Measurements from ENCODE around the gene A1CF.

Gene A1CF

DNA sequence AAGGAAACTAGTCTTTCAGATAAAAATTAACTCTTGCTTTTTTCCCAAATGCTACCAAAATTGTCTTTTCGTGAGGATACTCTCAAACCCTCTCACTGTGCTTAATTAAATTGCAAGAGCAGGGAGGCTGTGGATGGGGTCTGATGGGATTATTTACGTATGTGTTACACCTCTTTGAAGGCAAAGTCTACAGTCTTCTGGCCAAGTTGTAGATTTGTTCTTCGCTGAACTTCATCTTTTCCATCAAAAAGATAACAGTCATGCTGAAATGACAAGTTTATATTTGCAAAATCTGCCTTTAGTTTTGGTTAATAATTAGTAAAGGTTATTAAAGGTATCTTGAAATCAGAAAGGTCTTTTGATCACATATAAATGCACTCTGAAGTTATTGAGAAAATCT is 22.7 kb downstream of the A1CF start:
- DNase-seq (ENCODE audit: low read depth in 2 of 2): no peak

DNA sequence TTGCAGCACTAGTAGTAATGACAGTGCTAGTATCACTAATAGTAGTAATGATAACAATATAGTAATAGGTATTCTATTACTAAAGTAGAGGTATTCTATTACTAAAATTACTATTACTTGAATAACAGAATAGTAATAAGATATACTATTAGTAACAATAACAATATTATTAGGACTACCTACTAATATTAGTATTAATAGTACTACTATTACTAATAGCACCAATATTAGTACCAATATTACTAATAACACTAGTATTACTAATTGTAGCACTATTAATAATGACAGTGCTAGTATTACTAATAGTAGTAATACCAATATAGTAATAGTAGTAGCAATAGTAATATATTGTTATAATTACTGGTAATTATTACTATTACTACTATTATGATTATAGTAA is 24.1 kb downstream of the A1CF start:
- no peak for DNase-seq (ENCODE audit: low read depth in 2 of 2)

DNA sequence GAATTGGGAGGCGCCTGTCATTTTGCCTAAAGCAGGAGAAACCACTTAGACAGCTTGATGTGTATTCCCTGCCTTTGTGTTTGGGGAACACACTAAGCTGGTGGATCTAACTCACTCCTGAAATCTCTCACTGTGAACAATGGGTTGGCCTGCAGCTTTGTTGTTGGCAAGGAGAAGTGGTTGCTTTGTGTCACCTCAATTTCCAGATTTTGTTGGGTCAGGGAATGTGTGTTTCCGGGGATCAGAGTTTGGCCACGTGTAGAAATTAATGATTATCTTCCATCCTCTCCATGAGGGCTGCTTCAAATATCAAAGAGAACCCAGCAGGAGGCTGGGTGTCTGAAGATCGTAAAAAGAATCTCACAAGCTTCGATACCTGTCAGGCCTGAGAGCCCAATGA is 27.8 kb downstream of the A1CF start:
- DNase-seq (ENCODE audit: low read depth in 2 of 2): no peak

DNA sequence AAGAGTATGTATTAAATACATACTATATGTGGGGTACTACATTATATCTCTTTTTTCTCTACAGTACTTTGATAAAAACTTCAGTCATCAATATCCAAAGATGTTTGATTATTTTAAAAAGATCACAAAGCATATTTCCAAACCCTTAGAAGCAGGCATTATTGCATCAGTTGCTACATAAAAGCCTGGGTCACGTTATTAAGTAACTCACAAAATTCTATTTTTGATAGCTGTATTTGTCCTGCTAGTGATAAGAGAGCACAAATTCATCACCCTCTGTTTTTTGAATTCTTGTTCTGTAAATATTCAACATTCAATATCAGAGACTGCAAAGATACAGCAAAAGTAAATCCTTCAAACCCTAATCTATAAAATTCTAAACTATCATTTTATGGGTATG is 30.0 kb downstream of the A1CF start:
- DNase-seq (ENCODE audit: low read depth in 2 of 2): no peak

DNA sequence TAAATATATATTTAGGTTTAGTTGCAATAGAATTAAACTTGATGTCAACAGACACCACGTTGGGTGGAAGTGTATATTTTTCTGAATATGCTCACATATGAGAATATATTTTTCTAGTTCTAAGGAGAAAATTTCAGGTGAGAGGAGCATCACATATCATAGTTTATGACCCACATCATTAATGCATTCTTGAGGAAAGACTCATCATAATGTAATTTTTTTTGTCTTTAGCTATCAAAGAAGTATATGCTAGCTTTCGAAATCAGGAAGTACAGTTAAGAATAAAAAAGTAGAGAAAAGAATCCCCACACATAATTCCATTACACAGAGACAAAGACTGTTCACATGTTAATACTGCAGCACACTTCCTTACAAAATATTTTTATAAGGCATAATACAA is 30.4 kb downstream of the A1CF start:
- DNase-seq (ENCODE audit: low read depth in 2 of 2): no peak

DNA sequence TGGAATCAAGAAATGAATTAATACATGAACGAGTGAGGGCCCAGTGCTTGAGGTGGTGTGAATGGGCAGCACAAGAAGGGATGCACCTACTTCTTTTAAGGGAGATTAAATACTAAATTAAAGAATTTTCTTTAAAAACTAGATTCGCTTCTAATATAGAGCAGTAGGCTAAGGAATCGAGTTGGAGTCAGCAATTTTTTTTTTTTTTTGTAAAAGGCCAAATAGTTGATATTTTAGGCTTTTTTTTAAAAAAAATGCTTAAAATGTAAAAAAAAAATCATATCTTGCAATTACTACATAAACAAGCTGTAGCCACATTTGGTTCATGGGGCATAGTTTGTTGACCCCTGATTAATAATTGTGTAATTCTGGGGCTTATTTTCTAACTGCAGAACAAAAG is 31.9 kb downstream of the A1CF start:
- no peak for DNase-seq (ENCODE audit: low read depth in 2 of 2)

DNA sequence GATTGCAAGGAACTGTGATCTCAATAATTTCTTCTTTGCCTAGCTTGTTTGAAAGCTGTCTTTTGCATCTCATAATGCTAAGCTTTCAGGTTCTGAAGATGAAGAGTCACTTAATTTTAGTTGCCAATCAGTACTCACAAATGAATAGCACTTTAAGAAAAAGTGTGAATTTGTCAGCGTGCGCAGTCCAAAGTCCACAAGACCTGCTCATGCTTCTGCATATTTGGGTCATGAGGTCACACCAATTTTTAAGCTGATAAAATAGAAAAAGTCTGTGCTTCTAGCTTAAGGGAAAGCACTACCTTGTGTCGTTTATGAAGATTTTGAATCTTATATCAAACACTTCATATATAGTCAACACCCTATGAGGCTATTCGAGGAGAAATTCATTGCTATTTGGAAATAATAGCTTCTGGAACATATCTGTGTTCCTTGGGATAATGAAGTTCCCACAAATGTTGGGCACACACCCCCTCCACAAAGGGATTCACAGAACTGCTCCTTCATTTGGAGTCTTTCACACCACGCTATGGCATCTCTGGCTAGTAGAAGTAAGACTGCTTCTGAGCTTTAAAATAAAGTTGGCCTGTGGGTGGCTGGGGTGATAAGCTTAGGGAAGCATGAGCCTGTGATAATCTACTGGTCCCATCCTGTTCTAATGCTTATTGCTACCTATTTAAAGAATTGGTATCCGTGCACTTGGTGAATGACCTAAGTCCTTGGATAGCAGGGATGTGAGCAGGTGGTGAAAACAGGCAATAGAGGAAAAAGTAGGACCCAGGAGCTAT is 33.3 kb downstream of the A1CF start:
- DNase-seq (ENCODE audit: low read depth in 2 of 2): no peak

DNA sequence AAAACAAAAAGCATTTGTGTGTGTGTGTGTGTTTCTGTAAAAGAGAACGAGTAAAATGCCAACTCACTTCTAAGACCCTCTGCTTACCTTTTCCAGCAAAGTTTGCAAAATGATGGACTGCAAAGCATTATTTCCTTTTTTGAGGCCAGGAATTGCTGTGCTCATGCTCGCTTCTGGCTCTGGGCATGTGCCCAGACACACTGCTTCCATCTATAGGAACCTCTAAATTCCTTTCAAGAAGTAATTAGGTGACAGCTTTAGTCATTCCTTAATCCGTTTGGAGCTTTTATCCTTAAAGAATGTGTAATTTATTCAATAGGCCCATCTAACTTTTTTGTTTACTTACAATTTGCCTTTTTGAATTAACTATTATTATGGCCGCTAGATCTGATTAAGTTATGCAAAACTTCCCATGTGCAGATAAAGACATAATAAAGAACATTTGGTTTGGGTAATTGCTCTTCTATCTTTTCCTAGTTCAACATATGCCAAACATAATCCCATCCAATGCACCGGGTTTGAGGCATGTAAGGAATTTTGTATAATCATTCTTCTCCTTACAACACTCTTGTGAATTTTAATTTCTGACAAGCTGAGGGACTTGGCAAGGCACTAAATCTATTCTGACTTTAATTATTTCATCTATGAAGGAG is 34.7 kb downstream of the A1CF start:
- DNase-seq (ENCODE audit: low read depth in 2 of 2): peak; percentile 27 to 31

DNA sequence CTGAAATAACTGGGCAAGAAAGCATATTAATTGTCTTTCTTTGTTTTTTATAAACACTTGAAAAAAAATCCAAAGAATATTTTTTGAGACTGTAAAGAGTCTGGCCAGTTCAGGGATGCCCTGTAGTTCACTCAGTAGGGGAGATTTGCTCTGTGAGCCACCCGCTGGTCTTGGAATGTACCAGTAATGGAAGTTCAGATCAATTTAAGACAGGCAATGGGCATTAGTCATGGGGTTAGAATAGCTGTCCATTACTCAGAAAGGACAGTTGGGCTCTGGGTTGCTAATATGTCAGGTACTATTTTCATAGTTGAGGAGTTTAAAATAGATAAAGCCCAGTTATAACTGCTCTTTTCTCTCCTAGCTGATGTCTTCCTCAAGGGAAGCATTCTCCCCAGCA is 38.7 kb downstream of the A1CF start:
- DNase-seq (ENCODE audit: low read depth in 2 of 2): no peak

DNA sequence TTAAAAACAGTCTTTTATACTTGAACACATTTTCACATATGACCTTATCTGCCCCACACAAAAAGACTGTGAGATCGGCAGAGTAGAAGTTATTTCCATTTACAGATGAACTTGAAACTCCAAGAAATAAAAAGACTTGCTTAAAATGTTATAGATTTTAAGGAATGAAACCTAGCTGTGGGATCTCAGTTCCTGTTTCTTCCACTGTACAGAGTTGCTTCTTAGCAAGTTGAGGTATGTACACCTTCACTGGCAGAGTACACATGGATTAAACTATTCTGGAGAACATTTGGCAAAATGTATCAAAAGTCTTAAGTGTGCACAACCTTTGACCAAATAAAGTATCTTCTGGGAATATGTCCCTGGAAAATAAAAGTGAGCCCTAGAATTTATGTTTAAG is 48.3 kb downstream of the A1CF start:
- no peak for DNase-seq (ENCODE audit: low read depth in 2 of 2)

DNA sequence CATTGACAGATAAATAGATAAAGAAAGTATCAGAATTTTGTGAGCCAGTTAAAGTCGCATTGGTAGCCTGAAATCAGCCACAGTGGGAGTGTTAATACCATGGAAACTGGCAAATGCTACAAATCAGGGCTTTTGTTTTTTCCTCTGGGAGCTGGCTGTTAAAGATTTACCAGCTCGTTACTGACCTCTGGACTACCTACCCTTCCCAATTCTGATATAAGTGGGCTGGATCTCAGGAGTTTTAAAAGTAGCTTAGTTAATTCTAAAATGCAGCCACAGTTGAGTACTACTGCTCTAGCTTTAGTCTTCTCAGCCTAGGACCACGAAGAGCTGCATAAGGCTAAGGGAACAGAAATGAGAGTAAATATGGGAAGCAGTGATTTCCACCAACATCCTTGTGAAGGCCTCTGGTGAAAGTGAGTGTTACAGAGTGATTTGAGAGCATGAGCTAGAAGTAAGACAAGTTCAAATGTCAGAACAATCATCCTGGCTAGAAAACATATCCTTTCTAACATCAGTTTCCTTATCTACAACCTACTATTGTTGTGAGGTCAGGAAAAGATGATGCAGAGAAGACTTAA is 53.2 kb downstream of the A1CF start:
- no peak for DNase-seq (ENCODE audit: low read depth in 2 of 2)

DNA sequence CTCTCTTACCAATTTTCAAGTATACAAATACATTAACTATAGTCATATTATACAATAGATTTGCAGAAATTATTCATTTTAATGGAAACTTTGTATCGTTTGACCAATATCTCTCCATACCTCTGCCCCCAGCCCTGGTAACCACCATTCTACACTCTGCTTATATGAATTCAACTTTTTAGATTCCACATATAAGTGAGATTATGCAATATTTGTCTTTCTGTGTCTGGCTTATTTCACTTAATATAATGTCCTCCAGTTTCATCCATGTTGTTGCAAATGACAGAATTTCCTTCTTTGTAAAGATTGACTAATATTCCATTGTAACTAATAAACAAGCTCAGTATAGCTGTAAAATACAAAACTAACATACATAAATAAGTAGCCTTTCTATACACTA is 55.4 kb downstream of the A1CF start:
- no peak for DNase-seq (ENCODE audit: low read depth in 2 of 2)

DNA sequence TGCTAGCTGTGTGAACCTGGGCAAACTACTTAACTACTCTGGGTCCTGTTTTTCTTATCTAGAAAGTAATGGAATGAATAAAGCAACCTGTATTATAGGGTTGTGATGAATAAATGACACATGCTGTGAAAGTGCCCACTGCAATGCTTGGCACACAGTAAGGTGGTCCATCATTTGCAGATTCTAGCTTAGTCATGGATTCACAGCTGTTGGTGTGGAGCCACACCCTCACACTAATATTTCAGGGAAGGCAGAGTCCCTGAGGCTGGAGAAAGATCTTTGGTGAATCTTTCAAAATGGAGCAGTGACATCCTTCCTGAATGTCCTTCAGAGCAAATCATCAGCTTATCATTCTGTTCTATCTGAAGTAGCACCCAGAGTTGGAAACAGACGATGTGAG is 60.6 kb downstream of the A1CF start:
- no peak for DNase-seq (ENCODE audit: low read depth in 2 of 2)

DNA sequence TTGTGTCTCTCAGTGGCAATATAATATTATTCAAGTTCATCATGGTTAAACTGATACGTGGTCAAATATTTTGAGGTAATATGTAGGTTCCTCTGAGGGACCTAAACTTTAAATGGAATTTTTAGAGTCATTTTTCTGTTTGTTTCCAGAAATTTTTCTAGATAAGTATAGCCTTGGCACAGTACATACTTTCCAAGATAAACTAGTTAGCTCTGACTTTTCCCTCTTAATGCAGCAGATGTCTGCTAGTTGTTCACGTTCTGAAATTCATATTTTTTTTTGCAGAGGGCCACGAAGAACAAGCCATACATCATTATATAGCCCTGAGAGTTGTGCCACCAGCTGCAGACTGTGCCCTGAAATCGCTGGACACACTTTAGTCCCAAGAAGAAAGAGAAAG is 61.6 kb downstream of the A1CF start:
- DNase-seq (ENCODE audit: low read depth in 2 of 2): no peak

DNA sequence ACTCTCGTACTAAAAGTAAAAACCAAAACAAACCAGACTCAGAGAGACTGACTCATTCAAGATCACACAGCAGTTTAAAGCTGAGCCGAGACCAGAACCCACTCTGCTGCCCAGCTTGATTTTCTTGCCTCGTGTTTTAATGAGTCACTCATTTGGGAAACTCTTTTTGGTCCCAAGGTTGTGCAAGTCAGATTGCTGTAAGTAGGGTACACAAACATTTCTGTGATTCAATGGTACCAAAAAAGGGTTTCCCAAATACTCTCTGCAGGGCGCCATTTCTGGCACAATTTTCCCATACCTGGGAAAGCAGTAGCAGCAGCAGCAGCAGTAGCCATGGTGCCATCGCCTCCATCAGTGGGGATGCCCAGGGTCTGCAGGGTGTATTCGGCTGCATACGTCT is 75.8 kb downstream of the A1CF start:
- no peak for DNase-seq (ENCODE audit: low read depth in 2 of 2)

DNA sequence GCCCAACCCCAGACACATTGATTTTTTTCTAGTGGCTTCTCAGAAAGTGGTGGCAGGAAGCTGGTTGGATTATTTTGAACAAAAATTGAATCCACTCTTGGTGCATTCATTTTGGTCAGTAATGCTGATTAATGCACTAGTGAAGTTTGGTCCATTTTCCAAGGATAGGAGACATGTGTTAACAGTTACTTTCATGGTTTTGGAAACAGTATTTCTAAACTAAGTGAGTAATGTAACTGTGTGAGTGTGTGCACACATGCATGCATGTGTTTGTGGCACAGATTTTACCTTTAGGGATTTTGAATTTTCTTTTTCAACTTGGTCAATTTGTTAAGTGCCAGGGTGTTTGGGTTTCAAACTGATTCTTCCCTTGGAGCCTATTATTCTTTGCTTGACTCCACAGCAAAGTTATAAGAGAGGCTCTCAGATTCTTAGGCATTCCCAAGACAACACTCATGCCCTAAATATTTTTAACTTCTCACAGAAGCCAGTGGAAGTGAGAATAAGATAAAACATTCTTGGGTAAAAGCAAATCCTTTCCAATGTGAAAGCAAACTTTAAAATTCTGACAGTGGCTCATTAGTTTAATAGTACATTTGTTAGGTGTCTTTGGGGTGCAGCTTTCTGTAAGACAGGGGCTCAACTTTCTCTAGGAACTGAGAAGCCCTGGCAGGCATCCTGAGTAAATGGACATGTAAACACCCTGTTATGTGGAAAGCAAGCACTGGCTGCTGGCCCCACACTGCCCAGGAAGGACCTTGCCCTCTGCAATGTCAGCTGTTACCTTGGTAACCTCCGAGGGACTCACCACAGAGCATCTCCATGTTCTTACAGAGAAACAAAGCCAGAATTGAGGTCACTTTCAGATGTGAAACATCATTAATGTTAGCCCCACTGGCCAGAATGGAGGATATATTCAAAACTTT is 77.3 kb downstream of the A1CF start:
- DNase-seq (ENCODE audit: low read depth in 2 of 2): no peak

DNA sequence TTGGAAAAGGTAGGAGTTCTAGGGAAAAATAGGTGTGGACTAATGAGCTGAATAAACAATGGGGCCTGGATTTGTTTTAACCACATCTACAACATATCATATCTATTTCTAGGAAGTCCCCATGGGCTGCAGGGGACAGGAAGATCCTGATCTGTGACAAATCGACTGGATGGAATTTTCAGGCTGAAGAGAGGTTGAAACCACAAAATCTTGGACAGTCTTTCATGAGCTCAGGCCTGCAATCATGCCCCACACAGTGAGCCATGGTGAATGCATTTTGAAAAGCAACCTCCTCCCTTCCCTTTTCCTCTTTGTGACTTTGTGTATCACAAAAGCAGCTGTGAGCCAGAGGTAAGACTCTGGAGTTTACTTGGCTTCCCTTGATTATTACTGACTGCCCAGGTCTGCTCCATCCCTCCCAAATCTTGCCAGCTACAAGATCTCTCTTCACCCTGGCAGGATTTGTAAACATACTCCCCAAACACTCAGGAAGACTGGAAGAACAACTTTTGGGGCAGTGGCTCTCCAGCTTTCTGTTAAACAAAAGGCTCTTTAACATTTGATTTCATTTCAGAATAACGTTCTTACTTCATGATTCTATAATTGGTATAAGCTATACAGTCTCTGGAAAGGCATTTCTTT is 79.3 kb downstream of the A1CF start:
- no peak for DNase-seq (ENCODE audit: low read depth in 2 of 2)

DNA sequence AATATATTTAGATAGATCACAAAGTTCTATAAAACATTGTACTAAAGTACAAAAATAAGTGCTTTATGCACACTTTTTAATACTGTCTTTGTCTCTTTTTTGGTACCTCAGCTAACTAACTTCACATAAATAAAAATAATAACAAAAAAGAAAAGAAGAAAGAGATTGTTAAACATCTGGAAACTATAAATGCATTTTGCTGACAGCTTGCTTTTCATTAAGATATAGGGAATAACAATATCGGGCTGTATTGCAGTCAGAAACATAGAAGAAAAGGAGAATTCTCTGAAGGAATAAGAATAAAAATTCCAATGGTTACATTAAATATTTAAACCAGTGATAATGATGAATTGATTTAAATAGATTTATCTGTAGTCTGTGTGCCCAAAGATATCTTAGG is 85.8 kb downstream of the A1CF start:
- no peak for DNase-seq (ENCODE audit: low read depth in 2 of 2)

DNA sequence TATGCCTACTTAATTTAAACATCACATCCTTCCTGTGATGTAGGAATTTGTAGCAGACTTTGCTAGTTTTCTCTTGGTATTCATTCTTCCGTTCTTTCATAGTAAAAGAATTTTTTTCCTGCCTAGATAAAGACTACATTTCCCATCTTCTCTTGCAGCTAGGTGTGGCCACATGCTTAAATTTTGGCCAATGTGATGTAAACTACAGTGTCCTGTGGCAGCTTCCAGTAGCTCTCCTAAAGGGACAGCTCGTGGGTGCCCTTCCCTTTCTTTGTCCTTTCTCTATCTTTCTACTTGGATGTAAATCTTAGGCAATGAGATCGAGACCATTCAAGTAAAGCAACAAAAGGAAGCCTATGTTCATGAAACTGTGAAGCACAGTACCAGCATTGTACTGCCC is 87.1 kb downstream of the A1CF start:
- DNase-seq (ENCODE audit: low read depth in 2 of 2): no peak

DNA sequence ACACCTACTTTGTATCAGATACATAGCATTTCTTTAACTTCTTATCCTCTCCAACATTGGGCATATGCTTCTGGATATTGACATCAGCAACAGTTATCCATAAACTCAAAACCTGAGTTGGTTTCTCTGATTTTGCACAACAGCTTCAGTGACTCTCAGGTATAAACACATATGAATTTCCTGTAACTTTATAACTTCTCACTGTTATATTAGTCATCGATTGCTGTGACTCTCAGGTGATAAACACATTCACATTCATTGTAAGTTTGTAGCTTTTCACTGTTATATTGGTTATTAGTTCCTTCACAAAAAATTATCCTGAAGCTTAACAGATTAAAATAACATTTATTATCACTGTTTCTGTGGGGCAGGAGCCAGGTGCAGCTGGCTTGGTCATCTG is 88.7 kb downstream of the A1CF start:
- no peak for DNase-seq (ENCODE audit: low read depth in 2 of 2)

DNA sequence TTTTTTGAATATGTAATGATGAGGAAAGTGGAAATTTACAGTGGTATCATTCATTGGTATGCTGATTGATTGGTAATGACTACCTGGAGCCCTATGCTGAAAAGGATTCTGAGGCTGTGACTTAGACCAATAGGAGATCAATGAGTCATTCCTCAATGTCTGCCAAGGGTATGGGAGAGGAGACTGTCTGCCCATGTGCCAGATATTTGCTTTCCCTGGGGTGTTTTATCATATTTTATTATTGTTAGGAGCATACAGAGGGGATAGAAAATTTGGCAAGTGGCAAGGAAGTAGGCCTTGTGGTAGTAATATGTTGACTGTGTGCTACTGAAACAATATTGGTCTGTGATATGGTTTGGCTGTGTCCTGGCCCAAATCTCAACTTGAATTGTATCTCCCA is 90.9 kb downstream of the A1CF start:
- DNase-seq (ENCODE audit: low read depth in 2 of 2): no peak

Data from fibroblast of skin of left quadriceps (primary cell).